ENCODE results near the gene PON2. TPM values are rescaled to one million over a fixed set of nuclear protein-coding genes. Genes with fewer than 3 reads are reported as not detected.

PON2 gene
- total and polyA plus RNA-seq, 2 donors (not counting 1 experiment from before 2014, with no cell fraction given): 7.5 to 8.3 TPM

DNA sequence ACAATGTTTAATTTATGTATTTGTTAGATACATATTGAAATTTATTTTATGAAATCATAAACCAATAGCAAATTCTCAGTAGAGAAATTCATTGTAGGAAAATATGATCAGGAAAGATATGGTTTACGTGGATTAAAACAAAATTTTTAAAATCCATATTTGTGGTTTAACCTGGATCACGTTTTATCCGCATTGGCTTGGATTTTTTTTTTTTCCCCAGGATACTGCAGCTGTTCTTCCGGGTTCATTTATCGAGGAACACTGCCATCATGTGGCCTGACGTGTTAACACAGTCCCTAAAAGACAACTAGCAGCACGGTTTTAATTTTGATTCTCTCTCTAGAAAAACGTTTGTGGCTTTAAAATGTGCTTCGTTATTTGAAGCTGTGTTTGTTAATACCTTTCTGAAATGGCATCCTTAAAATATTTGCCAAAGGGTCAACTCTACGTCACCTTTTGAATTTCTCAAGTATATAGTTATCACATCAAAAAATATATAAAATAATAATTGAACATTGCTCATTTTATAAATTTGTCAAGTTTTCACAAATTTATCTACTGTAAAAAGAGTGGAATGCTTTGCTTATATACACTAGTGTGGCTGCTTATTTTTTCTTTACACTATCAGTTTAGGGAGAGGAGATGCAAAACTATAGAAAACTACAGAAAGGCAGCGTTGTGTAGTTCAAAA lies 42.2 kb upstream of the PON2 start:
- Histone ChIP-seq H3K9ac (ENCODE audit: low read length) (no peak overlapping the region), H3K27me3 (replicated peaks in 1 of 4; ENCODE audit: control extremely low read depth in 1 of 4, control insufficient read depth in 3 of 4, insufficient read depth in 4 of 4, low read length in 3 of 4) (no peaks in the 10 kb centered on the region), H3K4me2 (replicated peaks; ENCODE audit: low read depth, low read length, poor library complexity, severe bottlenecking) (peak overlapping the region; percentile 34), H3K9me3 (ENCODE audit: control extremely low read depth in 1 of 3, control insufficient read depth in 2 of 3, insufficient read depth in 1 of 3, low read length in 2 of 3) (no peaks in the 10 kb centered on the region), H3K79me2 (ENCODE audit: control insufficient read depth, insufficient read depth, low read length) (no peaks in the 10 kb centered on the region), H4K20me1 (ENCODE audit: control insufficient read depth, insufficient read depth, low read length, poor library complexity, severe bottlenecking) (no peaks in the 10 kb centered on the region), H3K4me1 (ENCODE audit: control insufficient read depth in 2 of 2, insufficient read depth in 2 of 2, low read length in 2 of 2) (no peaks in the 10 kb centered on the region), H2AFZ (ENCODE audit: insufficient read depth, low read depth, low read length, poor library complexity, severe bottlenecking) (peak overlapping the region; percentile 39), H3K27ac (ENCODE audit: low read length in 2 of 2) (no peak overlapping the region), H3K4me3 (ENCODE audit: control extremely low read depth in 1 of 5, extremely low read depth in 1 of 5, insufficient read depth in 1 of 5, low read depth in 2 of 5, low read length in 4 of 5) (no peak overlapping the region), H3K36me3 (replicated peaks in 1 of 2; ENCODE audit: control extremely low read depth in 1 of 2, control insufficient read depth in 1 of 2, extremely low read depth in 1 of 2, insufficient read depth in 2 of 2, low read length in 1 of 2) (no peaks in the 10 kb centered on the region)
- ChIA-PET POLR2A (interaction anchor here (0.7 kb wide), 1 partner anchor 131 kb away, joined by 3 read pairs; no protein-coding TSS in a partner anchor), CTCF (interaction anchor here (0.5 to 12.6 kb wide), 44 partner anchors 8 to 1651 kb away, joined by 3 to 246 read pairs (median 4); partner anchors contain the start of genes ASB4, PON3 and SGCE)
- Mint-ChIP-seq H3K4me1 (peaks cover 3% of the 10 kb centered on the region), H3K27ac (no peak overlapping the region), H3K9me3 (ENCODE audit: insufficient read depth) (no peaks in the 10 kb centered on the region), H3K4me3 (no peak overlapping the region), H3K27me3 (peaks cover 8% of the 10 kb centered on the region)
- intact Hi-C loops (cut with micrococcal nuclease): loop anchor here (1.0 to 10.0 kb wide), 3 partner anchors 132 to 1028 kb away; no protein-coding TSS in a partner anchor
- WGBS (ENCODE audit: insufficient coverage): 0% methylated on average over 2 of the region's 11 CpGs
- DNase-seq (peak; percentile 70), ATAC-seq (ENCODE audit: low read depth) (peak; percentile 64)
- TF ChIP-seq CTCF (IDR thresholded peaks at IDR 0.05): peak; percentile 91
- no peak for TF ChIP-seq EZH2 (IDR thresholded peaks at IDR 0.05; ENCODE audit: borderline replicate concordance, insufficient read depth, low read depth, low read length, poor library complexity, severe bottlenecking)
